Measurements from ENCODE around the gene PMFBP1. TPM values are rescaled to one million over a fixed set of nuclear protein-coding genes. Genes with fewer than 3 reads are reported as not detected.

The PMFBP1 gene
- total RNA-seq, 4 donors from 2014 or later = not detected

DNA sequence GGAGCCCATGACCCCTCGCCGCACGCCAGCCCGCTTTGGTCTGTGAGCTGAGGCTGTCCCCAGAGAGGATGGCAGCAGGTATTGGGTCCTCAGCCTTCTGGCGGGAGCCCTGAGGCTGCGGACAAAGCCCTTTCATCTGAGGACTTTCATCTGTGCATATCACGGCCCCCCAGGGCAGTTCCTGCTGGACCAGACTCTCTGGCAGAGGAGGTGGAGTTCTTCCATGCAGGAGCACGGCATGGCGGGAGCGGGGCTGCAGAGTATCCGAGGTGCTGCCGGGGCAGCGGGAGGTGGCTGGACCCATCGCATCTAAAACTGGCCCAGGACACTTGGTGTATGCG, 59.5 kb downstream of the PMFBP1 start:
- H3K4me3 ChIP-seq = no peak overlapping the region
- in situ Hi-C loops (cut with MboI; ENCODE audit: low sequenced_read_pairs in 4 of 4) = no loop called here
- DNase-seq (no peak), ATAC-seq (no peak)
- intact Hi-C loops (cut with DNase I; ENCODE audit: low total_unique reads) = no loop called here
- H3K27me3 ChIP-seq = no peaks in the 10 kb centered on the region
- H3K9me3 ChIP-seq = no peaks in the 10 kb centered on the region
- TF ChIP-seq, protein P1, sequence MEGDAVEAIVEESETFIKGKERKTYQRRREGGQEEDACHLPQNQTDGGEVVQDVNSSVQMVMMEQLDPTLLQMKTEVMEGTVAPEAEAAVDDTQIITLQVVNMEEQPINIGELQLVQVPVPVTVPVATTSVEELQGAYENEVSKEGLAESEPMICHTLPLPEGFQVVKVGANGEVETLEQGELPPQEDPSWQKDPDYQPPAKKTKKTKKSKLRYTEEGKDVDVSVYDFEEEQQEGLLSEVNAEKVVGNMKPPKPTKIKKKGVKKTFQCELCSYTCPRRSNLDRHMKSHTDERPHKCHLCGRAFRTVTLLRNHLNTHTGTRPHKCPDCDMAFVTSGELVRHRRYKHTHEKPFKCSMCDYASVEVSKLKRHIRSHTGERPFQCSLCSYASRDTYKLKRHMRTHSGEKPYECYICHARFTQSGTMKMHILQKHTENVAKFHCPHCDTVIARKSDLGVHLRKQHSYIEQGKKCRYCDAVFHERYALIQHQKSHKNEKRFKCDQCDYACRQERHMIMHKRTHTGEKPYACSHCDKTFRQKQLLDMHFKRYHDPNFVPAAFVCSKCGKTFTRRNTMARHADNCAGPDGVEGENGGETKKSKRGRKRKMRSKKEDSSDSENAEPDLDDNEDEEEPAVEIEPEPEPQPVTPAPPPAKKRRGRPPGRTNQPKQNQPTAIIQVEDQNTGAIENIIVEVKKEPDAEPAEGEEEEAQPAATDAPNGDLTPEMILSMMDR (IDR thresholded peaks at IDR 0.05 in 4 of 5, conservative IDR thresholded peaks at IDR 0.05 in 1 of 5) = no peak
- TF ChIP-seq POLR2A (IDR thresholded peaks at IDR 0.05) = no peak
- peaks cover 0 to 56% of the 10 kb centered on the region in 2 donors for H3K36me3 ChIP-seq
- H3K27ac ChIP-seq = no peak overlapping the region
- no peaks in the 10 kb centered on the region for H3K4me1 ChIP-seq

DNA sequence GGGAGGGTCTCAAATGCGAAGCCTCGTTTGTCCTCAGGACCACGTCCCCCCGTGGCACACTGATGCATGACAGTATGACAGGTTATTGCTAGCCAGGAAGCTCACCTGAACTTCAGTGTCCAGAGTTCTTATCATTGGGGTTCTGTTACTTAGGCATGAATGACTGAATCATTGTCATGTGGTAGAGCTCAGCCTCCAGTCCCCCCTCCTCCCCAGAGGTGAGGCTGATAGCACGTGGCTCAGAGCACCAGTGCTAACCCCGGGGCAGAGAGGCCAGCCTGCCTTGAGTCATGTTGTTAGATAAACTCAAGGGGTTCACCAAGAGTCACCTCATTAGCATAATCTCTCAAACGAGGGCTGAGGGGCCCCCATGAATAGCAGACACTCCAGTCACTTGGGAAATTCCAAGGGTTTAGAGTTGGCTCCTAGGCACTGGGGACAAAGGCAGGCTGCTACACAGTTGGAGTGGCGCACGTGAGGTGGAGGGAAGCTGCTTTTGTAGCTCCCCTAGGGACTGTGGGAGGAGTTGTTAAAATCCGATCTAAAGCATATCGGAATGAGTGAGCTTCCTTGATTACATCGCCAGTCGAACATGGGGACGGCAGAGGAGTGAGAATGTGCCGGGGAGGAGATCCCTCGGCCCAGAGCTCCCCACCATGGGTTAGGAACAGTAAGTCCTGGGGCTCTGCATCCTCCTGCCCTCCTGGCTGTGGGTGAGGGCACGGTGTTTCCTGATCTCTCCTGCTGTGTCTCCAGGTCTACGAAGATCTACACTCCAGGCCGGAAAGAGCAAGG, 60.1 kb downstream of the PMFBP1 start:
- Histone ChIP-seq H3K9me3 (no peaks in the 10 kb centered on the region), H3K27ac (no peak overlapping the region), H3K36me3 (peaks cover 0 to 62% of the 10 kb centered on the region in 2 donors), H3K27me3 (no peaks in the 10 kb centered on the region), H3K4me1 (no peaks in the 10 kb centered on the region), H3K4me3 (no peak overlapping the region)
- DNase-seq = no peak
- no peak for TF ChIP-seq POLR2A (IDR thresholded peaks at IDR 0.05)
- TF ChIP-seq, protein P1 (IDR thresholded peaks at IDR 0.05 in 4 of 5, conservative IDR thresholded peaks at IDR 0.05 in 1 of 5) = no peak
- no peak for ATAC-seq
- intact Hi-C loops (cut with DNase I; ENCODE audit: low total_unique reads) (no loop called here), in situ Hi-C loops (cut with MboI; ENCODE audit: low sequenced_read_pairs in 4 of 4) (no loop called here)

DNA sequence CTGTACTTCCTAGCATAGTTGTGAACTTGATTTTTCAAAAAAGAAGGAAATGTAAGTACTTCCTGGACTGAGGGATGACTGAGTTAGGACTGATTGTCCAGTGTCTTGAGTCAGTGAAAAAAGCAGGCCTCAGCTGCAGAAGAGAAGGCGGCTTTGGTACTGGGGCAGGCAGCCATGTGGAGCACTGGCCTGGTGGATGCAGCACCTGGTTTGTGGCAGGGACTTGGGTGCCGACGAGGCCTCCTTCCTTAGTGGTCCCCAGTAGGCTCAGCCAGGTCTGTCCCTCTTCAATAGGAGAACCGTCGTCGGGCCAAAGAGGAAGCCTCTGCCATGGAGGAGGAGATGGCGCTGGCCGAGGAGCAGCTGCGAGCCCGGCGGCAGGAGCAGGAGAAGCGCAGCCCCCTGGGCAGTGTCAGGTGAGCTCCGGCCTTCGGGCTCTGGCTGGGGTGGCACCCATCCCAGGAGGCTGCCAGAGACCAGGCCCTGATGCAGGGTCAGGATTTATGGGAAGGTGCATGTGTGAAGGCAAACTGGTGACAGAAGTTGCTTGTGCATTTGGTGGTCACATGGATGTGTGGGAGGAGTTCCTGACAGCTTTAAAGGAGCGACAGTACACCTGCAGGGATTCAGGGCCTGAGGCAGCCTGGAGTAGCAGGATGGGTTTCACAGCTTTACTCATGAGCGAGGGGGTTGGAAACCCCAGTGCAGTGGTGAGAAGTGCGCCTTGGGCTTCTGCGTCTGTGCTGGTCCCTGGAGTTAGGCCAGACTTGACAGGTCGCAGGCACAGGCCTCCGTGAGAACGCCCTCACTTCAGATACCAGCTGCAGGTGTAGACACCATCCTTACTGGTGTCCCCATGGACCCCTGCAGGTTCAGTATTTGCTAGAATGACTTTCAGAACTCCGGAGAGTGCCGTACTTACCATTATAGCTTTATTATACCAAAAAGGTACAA, 61.0 kb downstream of the PMFBP1 start:
- Histone ChIP-seq H3K4me1 (no peaks in the 10 kb centered on the region), H3K9me3 (no peaks in the 10 kb centered on the region), H3K27ac (no peak overlapping the region), H3K4me3 (no peak overlapping the region), H3K27me3 (no peaks in the 10 kb centered on the region), H3K36me3 (peaks cover 0 to 71% of the 10 kb centered on the region in 2 donors)
- intact Hi-C loops (cut with DNase I; ENCODE audit: low total_unique reads) (no loop called here), in situ Hi-C loops (cut with MboI; ENCODE audit: low sequenced_read_pairs in 4 of 4) (no loop called here)
- DNase-seq (no peak), ATAC-seq (no peak)
- TF ChIP-seq, protein P1 (IDR thresholded peaks at IDR 0.05 in 4 of 5, conservative IDR thresholded peaks at IDR 0.05 in 1 of 5) = no peak
- TF ChIP-seq POLR2A (IDR thresholded peaks at IDR 0.05) = no peak

- intact Hi-C loops (cut with DNase I; ENCODE audit: low total_unique reads) = no loop called here
- no peak for DNase-seq
- Histone ChIP-seq H3K36me3 (peaks cover 0 to 80% of the 10 kb centered on the region in 2 donors), H3K27me3 (no peaks in the 10 kb centered on the region), H3K4me3 (no peak overlapping the region), H3K4me1 (no peaks in the 10 kb centered on the region), H3K9me3 (no peaks in the 10 kb centered on the region), H3K27ac (no peak overlapping the region)
- no peak for ATAC-seq
- TF ChIP-seq POLR2A (IDR thresholded peaks at IDR 0.05) = no peak
- TF ChIP-seq, protein P1 (IDR thresholded peaks at IDR 0.05 in 4 of 5, conservative IDR thresholded peaks at IDR 0.05 in 1 of 5) = no peak
- in situ Hi-C loops (cut with MboI; ENCODE audit: low sequenced_read_pairs in 4 of 4) = no loop called here
Measured at GRCh38 chr16:72109966-72110530, 61.9 kb downstream of the PMFBP1 start.
